Sigmoid colon (tissue), 7 donors: ENCODE measurements around the gene ACD. TPM values are rescaled to one million over a fixed set of nuclear protein-coding genes. Genes with fewer than 3 reads are reported as not detected.

Source experiments
- DNase-seq: peaks from one replicate; pipeline ENCODE4 v3.0.0-alpha.2; 2019
- H3K27ac ChIP-seq, 4 donors: fragments of 200-600 bp; sonication (generic); one replicate each; pipeline ENCODE4 v1.5.1; 2016 to 2019; ENCODE audit warnings: mild to moderate bottlenecking in 1 of 4
- H3K27me3 ChIP-seq, 3 donors: fragments of 200-600 bp; sonication (generic); one replicate each; pipeline ENCODE4 v1.5.1; 2019; ENCODE audit warnings: mild to moderate bottlenecking in 1 of 3
- H3K36me3 ChIP-seq, 4 donors: fragments of 200-600 bp; sonication (generic); one replicate each; pipeline ENCODE4 v1.5.1; 2016 to 2019
- H3K4me1 ChIP-seq, 4 donors: fragments of 200-600 bp; sonication (generic); one replicate each; pipeline ENCODE4 v1.5.1; 2017 to 2019
- H3K4me3 ChIP-seq, 4 donors: fragments of 200-600 bp; sonication (generic); one replicate each; pipeline ENCODE4 v1.5.1; 2017 to 2019; ENCODE audit warnings: mild to moderate bottlenecking in 2 of 4, moderate library complexity in 1 of 4
- H3K9me3 ChIP-seq, 4 donors: fragments of 200-600 bp in 3 of 4; sonication (generic) in 3 of 4; one replicate each; pipeline versions ENCODE4 v1.5.1 to v1.6.1; 2013 to 2019
- EP300 ChIP-seq, 4 donors: sonication (generic); formaldehyde crosslinking; IDR thresholded peaks; one replicate each; pipeline ENCODE4 v1.6.1; 2017; ENCODE audit warnings: antibody characterized with exemption in 4 of 4
- POLR2A ChIP-seq, 2 donors: fragments of 450-650 bp; IDR thresholded peaks; one replicate each; pipeline ENCODE4 v1.6.1; 2016; ENCODE audit warnings: antibody characterized with exemption in 2 of 2, mild to moderate bottlenecking in 2 of 2, moderate library complexity in 2 of 2
- POLR2AphosphoS5 ChIP-seq, 4 donors: sonication (generic); formaldehyde crosslinking; IDR thresholded peaks; one replicate each; pipeline ENCODE4 v1.6.1; 2017; ENCODE audit warnings: antibody characterized with exemption in 4 of 4
- WGBS, 2 donors: extraction: QIAGEN DNeasy Blood & Tissue Kit; methylation state at CpG; one replicate each; pipeline ENCODE4 v1.1.7; 2013; 5-methylcytosine and 5-hydroxymethylcytosine counted together
- intact Hi-C: fragments of 100-400 bp; cut with DNase I; formaldehyde crosslinking; loops from one replicate; pipeline ENCODE4 v1.15.1; 2023
- polyA plus RNA-seq, 3 donors: library from polyadenylated mRNA; stranded (reverse); fragments of 200-250 nt; gene quantifications; one replicate each; pipeline ENCODE4 v1.2.3, GENCODE V29; 2013
- total RNA-seq, 4 donors: library from RNA; depleted of rRNA; stranded (reverse); fragments of >200 nt; gene quantifications; one replicate each; pipeline ENCODE4 v1.1.0, GENCODE V29; 2016
- TF ChIP-seq, protein P1 (sequence below), 4 experiments: fragments of 450-650 bp in 3 of 4; fragments of 200-600 bp in 1 of 4; IDR thresholded peaks; one replicate each; pipeline ENCODE4 v1.5.1; 2016 to 2019; ENCODE audit warnings: antibody characterized with exemption in 4 of 4, mild to moderate bottlenecking in 3 of 4, moderate library complexity in 2 of 4
- donor health status: healthy with polysubstance abuse.
- donor health status: Bipolar disorder and iron deficiency.
- donor health status: healthy.

Gene ACD
- total and polyA plus RNA-seq, 7 donors = 7.4 to 20.6 (median 17.8) TPM

DNA sequence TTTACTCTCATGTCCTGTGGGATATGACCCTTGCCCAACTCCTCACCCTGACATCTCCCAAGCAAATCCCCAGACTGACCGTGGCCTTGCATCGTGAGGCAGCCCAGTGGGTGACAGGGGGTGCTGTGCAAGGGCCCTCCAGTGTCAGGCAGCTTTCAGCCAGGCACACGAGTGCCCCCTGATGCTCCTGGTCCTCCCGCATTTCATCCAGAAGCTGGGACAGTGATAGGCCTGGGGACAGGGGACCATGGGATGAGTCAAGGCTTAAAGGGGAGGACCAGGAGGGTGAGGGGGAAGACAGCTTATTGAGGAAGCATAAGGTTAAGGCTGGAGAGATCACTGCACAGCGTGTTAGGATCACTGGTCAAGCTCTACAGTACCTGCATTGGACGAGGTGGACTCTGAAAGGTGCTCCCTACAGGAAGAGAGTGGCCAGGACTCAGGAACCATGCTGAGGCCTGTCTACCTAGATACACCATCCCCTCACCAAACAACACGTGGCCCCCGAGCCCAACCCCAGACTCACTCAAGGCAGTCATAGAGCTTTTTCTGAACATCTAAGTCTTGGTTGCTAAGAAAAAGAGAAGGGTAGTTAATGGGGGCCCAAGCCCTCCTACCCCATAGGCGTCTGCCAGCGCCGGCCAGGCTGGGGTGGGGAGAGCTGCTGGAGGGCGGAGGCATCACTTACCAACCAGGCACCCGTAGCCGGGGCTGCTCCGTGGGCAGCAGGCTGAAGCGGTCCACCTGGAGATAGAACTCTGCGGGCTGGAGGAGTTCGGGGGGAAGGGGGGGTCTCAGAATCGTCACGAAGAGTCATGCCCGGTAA is 998 bp downstream of the ACD start:
- DNase-seq = peak; percentile 66
- intact Hi-C loops = no loop called here
- Histone ChIP-seq H3K27me3 (peaks cover 7 to 16% (median 8%) of the 10 kb centered on the region in 3 donors), H3K4me3 (peak overlapping the region; percentile 65 to 94 (median 80)), H3K36me3 (peaks cover 6 to 32% (median 11%) of the 10 kb centered on the region in 4 donors), H3K9me3 (no peaks in the 10 kb centered on the region), H3K27ac (peak overlapping the region; percentile 92 to 96 (median 96)), H3K4me1 (peaks cover 0 to 26% (median 21%) of the 10 kb centered on the region in 4 donors)
- TF ChIP-seq, protein P1, sequence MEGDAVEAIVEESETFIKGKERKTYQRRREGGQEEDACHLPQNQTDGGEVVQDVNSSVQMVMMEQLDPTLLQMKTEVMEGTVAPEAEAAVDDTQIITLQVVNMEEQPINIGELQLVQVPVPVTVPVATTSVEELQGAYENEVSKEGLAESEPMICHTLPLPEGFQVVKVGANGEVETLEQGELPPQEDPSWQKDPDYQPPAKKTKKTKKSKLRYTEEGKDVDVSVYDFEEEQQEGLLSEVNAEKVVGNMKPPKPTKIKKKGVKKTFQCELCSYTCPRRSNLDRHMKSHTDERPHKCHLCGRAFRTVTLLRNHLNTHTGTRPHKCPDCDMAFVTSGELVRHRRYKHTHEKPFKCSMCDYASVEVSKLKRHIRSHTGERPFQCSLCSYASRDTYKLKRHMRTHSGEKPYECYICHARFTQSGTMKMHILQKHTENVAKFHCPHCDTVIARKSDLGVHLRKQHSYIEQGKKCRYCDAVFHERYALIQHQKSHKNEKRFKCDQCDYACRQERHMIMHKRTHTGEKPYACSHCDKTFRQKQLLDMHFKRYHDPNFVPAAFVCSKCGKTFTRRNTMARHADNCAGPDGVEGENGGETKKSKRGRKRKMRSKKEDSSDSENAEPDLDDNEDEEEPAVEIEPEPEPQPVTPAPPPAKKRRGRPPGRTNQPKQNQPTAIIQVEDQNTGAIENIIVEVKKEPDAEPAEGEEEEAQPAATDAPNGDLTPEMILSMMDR (IDR thresholded peaks at IDR 0.05) = no peak
- TF ChIP-seq EP300 (IDR thresholded peaks at IDR 0.05) (no peak), POLR2AphosphoS5 (IDR thresholded peaks at IDR 0.05) (no peak), POLR2A (IDR thresholded peaks at IDR 0.05) (no peak)
- WGBS, 2 donors = 34 to 39% methylated on average over 21 of the region's 21 CpGs

DNA sequence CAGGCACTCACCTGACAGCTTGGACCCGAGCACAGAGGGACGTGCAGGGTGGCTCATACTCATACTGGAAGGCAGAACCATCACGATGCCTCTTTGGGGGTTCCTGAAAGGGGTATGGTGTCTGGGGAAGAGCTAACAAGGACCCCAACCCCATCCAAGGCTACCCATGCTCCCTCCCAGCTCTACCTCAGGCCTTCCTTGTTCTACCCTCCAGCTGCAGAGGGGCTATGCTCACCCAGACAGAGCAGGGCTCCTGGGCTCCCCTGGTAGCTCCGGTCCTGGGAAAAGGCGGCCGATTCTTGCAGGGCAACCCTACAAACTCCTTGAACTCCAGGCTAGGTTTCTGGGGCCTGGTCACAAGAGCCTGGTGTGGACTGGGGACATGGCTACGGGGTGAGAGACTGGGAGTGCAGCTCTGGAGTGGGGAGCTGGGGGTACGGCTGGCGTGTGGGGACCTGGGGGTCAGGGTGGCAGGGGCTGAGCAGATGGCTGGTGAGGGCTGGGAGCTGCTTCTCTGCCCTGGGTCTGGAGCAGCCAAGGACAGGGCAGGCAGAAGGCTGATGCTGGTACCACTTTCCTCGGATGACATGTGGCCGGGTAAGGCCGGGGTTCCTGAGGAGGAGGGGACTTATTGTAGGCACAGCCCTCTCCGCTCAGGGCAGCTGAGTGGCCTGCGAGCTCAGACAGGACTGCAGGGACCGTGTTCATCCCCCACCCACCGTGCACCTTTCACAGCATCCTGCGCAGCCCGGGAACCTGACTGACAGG is 2.1 kb downstream of the ACD start:
- intact Hi-C loops = no loop called here

DNA sequence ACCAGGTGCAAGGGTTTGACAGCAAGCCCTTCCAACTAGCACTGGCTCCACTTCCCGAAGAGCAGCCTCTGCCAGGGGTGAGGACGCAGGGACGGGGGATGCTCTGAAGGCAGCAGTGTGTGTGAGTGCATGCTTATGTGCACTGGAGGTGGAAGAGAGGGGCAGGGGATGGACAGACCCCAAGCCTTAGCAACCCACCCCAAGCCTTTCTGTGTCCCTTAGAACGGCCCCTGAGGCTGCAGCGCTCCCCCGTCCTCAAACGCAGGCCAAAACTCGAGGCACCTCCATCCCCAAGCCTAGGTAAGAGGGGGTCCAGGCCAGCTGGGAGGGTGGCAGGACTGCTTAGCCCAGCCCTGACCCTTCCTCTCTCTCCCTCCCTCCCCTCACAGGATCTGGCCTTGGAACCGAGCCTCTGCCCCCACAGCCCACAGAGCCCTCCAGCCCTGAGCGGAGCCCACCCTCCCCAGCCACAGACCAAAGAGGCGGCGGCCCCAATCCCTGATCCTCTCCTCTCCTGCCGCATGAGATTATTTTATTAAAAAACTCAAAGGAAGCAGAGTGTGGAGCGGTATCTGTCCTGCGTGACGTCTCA is 2.9 kb downstream of the ACD start:
- Histone ChIP-seq H3K36me3 (peaks cover 0 to 17% (median 4%) of the 10 kb centered on the region in 4 donors), H3K27me3 (peaks cover 18 to 36% (median 25%) of the 10 kb centered on the region in 3 donors), H3K4me1 (peaks cover 0 to 41% (median 34%) of the 10 kb centered on the region in 4 donors), H3K4me3 (no peak overlapping the region), H3K9me3 (no peaks in the 10 kb centered on the region), H3K27ac (no peak overlapping the region)
- no peak for DNase-seq
- TF ChIP-seq, protein P1 (IDR thresholded peaks at IDR 0.05) = no peak
- no peak for TF ChIP-seq POLR2A (IDR thresholded peaks at IDR 0.05)
- no peak for TF ChIP-seq EP300 (IDR thresholded peaks at IDR 0.05)
- no peak for TF ChIP-seq POLR2AphosphoS5 (IDR thresholded peaks at IDR 0.05)
- 94 to 96% methylated on average over 16 of the region's 16 CpGs for WGBS, 2 donors
- intact Hi-C loops = no loop called here

More for the DNA sequence above, 2.1 kb downstream of the ACD start:
- H3K9me3 ChIP-seq = no peaks in the 10 kb centered on the region
- peak; percentile 65 for DNase-seq
- no peak overlapping the region for H3K4me3 ChIP-seq
- H3K4me1 ChIP-seq = peaks cover 0 to 35% (median 30%) of the 10 kb centered on the region in 4 donors
- H3K36me3 ChIP-seq = peaks cover 3 to 21% (median 7%) of the 10 kb centered on the region in 4 donors
- TF ChIP-seq EP300 (IDR thresholded peaks at IDR 0.05) (no peak), POLR2A (IDR thresholded peaks at IDR 0.05) (no peak), POLR2AphosphoS5 (IDR thresholded peaks at IDR 0.05) (no peak)
- TF ChIP-seq, protein P1 (IDR thresholded peaks at IDR 0.05) = no peak
- H3K27me3 ChIP-seq = peaks cover 18 to 28% (median 19%) of the 10 kb centered on the region in 3 donors
- WGBS, 2 donors = 94 to 95% methylated on average over 18 of the region's 18 CpGs
- no peak overlapping the region for H3K27ac ChIP-seq

DNA sequence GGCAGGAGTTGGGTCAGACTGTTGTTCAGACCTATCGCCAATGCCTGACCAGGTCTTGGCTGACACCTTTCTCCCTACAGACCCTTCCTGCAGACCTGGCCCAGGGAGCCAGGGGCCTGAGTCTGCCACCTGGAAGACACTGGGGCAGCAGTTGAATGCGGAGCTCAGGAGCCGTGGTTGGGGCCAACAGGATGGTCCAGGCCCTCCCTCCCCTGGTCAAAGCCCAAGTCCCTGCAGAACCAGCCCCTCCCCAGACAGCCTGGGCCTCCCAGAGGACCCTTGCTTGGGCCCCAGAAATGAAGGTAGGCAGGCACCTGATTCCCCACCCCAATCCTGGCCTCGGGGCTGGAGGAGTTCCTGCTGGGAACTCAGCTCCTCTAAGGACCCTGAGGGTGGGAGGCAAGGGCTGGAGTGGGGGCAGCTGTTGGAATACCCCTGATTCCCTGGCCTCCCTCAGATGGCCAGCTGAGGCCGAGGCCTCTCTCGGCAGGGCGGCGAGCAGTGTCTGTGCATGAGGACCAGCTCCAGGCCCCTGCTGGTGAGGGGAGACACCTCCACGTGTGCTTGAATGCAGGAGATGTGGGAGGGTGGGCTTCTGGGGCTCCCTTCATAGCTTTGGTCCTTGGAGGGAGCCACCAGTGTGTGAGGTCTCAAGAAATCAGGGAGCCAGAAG is 3.6 kb downstream of the ACD start:
- Histone ChIP-seq H3K27ac (no peak overlapping the region), H3K4me1 (peaks cover 0 to 37% (median 30%) of the 10 kb centered on the region in 4 donors), H3K36me3 (peaks cover 0 to 17% (median 4%) of the 10 kb centered on the region in 4 donors), H3K4me3 (no peak overlapping the region), H3K9me3 (no peaks in the 10 kb centered on the region), H3K27me3 (peaks cover 21 to 42% (median 32%) of the 10 kb centered on the region in 3 donors)
- TF ChIP-seq POLR2A (IDR thresholded peaks at IDR 0.05) (no peak), EP300 (IDR thresholded peaks at IDR 0.05) (no peak), POLR2AphosphoS5 (IDR thresholded peaks at IDR 0.05) (no peak)
- TF ChIP-seq, protein P1 (IDR thresholded peaks at IDR 0.05) = no peak
- no peak for DNase-seq
- 84 to 86% methylated on average over 9 of the region's 9 CpGs for WGBS, 2 donors
- intact Hi-C loops = no loop called here
